ENCODE data around the gene DNAJC5.

- TF ChIP-seq, protein P1, sequence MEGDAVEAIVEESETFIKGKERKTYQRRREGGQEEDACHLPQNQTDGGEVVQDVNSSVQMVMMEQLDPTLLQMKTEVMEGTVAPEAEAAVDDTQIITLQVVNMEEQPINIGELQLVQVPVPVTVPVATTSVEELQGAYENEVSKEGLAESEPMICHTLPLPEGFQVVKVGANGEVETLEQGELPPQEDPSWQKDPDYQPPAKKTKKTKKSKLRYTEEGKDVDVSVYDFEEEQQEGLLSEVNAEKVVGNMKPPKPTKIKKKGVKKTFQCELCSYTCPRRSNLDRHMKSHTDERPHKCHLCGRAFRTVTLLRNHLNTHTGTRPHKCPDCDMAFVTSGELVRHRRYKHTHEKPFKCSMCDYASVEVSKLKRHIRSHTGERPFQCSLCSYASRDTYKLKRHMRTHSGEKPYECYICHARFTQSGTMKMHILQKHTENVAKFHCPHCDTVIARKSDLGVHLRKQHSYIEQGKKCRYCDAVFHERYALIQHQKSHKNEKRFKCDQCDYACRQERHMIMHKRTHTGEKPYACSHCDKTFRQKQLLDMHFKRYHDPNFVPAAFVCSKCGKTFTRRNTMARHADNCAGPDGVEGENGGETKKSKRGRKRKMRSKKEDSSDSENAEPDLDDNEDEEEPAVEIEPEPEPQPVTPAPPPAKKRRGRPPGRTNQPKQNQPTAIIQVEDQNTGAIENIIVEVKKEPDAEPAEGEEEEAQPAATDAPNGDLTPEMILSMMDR (IDR thresholded peaks at IDR 0.05): no peak
- TF ChIP-seq POLR2A (IDR thresholded peaks at IDR 0.05): no peak
Measured at GRCh38 chr20:63878899-63879663, 15.8 kb upstream of the DNAJC5 start.

All from body of pancreas (tissue), 4 donors.